Activated CD8-positive, alpha-beta memory T cell treated with anti-CD3 and anti-CD28 coated beads, Interleukin-2, amount 50 U/mL, for 4 hours (primary cell): ENCODE measurements around the gene C22orf39.

Source experiments
- DNase-seq: peaks from one replicate; pipeline ENCODE4 v3.0.0-alpha.2; 2020

The C22orf39 gene, protein sequence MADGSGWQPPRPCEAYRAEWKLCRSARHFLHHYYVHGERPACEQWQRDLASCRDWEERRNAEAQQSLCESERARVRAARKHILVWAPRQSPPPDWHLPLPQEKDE

DNA sequence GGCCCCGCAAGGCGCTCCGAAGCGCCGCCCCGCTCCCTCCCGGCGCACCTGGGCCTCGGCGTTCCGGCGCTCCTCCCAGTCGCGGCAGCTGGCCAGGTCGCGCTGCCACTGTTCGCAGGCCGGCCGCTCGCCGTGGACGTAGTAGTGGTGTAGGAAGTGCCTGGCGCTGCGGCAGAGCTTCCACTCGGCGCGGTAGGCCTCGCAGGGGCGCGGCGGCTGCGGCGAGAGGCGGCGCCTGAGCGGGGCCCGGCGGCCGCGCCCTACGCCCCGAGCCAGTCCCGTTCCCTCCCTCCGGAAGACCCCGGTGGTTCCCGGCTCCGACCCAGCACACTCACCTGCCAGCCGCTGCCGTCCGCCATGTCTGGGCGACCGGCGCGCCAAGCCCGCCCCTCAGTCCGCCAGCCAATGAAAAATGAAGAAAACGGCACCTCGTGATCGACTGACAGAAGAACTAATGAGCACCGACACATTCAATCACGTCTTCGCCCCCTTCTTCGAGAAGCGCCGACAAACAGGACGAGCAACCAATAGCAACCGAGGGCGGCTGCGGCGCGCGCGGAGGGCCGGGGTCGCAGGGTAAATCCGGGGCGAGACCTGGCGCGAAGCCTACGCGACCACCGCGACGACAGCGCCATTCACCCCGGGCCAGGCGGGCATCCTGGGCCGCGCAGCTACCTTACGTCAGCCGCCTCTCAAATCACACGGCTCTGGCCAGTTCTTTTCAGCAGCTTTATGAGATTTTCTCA lies at the start of gene C22orf39:
TSS of gene C22orf39 (minus strand) at position 382 of the 746 bp plus-strand sequence. CDS start at position 359, 23 bp downstream.
- peak; percentile 84 for DNase-seq

DNA sequence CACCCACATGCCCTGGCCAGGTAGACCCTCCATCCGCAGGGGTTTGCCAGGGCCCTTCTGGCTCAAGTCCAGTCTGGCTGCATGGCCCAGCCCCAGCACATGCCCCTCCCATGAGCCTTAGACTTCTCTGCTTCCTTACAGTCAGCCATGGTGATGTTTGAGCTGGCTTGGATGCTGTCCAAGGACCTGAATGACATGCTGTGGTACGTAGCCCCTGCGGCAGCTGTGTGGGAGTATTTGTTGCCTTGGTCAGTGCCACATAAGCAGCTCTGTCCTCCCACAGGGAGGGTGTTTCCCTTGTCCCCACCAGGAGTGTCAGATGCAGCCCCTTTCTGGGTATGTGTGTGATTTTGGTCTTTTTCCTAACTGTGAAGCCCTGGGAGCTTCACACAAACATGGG lies 49.7 kb upstream of the C22orf39 start:
- DNase-seq: no peak

DNA sequence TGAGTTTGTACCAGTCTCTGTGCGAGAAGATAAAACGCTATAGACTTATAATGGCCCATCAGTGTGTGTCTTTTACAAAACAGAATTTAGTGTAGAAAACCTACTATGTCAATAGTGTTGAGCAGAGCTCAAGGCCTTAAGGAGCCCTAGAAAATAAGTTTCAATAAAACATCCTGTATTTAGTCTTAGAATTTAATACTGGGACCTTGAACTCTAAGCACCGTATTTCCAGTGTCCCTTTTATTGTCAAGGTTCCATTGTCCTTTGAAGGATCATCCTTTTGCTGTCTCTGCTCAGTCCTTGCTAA lies 48.8 kb upstream of the C22orf39 start:
- DNase-seq: no peak

DNA sequence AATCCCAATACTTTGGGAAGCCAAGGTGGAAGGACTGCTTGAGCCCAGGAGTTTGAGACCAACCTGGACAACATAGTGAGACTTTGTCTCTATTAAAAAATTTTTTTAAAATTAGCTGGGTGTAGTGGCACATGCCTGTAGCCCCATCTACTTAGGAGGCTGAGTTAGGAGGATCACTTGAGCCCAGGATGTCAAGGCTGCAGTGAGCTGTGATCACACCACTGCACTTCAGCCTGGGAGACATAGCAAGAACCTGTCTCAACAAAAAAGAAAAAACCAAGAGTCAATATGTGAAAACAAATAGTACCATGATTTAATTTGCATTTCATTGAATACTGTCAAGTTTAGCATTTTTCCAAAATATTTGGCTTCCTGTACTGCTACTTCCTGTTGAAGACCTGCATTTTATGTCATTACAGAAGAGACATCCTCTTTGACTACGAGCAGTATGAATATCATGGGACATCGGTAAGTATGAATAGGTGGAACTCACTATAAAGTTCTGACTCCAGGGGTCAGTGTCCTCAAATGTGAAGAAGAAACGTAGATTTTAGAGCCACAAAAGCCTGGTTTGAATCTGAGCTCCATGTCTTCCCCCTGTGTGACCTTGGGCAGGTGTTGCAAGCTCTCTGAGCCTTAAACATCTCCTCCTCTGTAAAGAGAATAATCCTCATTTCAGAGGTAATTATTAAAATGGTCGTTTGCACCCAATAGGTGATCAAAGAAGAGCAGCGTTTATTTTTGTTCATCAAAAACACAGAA lies 48.2 kb upstream of the C22orf39 start:
- DNase-seq: no peak

DNA sequence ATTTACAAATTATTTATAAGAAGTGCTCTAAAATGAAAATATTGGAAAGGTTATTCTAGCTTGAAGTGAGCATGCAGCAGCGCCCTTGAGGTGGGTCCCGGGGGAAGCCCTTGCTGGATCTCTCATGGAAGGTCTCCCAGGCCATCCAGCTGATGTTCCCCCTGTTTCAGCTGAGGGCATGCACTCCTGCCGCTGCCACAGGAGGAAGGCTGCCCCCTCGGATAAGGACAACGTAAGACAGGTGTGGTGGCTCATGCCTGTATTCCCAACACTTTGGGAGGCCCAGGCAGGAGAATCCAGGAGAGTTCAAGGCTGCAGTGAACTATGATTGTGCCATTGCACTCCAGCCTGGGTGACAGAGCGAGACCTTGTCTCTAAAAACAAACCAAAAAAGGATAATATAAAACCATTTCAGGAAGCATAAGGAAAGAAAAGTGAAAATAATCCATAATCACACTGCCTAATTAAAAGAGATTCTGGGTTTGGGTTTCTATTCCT lies 47.2 kb upstream of the C22orf39 start:
- DNase-seq: no peak

DNA sequence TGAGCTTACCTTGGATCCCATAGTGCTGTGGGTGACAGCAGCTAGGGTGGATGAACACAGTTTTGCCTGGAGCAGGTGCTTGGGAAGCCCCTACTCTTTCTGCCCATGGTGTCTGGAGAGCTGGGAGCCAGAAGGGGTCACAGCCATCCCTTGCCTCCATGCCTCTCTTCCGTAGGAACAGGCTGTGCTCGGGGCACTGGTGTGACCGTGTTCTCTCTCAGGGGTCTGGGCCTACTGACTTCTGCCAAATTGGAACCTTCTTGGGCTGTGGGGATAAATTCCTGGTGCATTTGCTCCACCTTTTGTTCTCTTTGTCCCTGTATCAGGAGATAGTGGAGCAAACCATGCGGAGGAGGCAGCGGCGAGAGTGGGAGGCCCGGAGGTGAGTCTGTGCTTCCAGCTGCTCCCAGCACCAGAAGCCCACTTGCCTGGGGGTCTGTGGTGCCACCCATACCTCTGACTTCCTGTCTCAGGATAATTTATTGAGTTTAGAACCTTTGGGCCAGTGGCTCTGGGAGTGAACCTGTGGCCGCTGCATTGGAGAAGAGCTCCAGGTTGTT lies 46.6 kb upstream of the C22orf39 start:
- DNase-seq: no peak

DNA sequence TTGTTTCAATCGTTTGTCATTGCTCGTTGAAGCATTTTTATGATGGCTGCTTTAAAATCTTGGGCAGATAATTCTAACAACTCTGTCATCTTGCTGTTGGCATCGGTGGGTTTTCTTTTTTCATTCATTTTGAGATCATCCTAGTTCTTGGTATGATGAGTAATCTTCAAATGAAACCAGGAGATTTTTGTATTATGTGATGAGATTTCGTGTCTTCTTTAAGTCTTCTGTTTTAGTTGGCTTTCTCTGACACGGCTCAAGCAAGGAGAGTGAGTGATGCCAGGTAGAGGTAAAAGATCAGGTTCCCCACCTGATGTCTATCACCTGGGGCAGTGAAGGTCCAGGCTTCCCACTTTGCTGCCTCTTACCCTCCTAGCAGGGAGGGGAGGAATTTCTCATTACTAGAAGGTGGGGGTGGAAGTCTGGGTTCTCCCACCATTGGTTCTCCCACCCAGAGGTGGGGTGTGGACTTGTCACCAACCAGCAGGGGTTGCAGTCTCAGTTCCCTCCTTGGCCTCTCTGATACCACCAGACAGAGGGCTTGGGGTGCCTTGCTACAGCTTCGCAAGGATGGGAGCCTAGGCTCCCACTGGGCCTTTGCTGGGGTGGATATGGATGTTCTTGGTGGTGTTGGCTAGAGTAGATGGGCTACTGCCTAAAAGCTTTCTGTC lies 45.1 kb upstream of the C22orf39 start:
- no peak for DNase-seq

DNA sequence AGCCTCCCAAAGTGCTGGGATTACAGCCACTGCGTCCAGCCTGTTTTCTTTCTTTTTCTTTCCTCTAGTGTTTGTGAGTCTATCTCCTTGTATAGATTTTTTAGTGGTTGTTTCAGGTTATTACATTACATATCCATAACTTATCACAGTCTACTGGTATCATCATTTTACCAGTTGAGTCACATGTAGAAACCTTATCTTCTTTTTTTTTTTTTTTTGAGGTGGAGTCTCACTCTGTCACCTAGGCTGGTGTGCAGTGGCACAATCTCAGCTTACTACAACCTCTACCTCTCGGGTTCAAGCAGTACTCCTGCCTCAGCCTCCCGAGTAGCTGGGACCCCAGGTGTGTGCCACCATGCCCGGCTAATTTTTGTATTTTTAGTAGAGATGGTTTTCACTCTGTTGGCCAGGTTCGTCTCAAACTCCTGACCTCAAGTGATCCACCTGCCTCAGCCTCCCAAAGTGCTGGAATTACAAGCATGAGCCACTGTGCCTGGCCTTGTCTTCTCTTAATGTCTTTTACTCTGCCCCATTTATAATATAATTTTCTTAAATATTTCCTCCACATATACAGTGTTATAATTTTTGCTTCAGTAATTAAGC lies 43.2 kb upstream of the C22orf39 start:
- DNase-seq: no peak

DNA sequence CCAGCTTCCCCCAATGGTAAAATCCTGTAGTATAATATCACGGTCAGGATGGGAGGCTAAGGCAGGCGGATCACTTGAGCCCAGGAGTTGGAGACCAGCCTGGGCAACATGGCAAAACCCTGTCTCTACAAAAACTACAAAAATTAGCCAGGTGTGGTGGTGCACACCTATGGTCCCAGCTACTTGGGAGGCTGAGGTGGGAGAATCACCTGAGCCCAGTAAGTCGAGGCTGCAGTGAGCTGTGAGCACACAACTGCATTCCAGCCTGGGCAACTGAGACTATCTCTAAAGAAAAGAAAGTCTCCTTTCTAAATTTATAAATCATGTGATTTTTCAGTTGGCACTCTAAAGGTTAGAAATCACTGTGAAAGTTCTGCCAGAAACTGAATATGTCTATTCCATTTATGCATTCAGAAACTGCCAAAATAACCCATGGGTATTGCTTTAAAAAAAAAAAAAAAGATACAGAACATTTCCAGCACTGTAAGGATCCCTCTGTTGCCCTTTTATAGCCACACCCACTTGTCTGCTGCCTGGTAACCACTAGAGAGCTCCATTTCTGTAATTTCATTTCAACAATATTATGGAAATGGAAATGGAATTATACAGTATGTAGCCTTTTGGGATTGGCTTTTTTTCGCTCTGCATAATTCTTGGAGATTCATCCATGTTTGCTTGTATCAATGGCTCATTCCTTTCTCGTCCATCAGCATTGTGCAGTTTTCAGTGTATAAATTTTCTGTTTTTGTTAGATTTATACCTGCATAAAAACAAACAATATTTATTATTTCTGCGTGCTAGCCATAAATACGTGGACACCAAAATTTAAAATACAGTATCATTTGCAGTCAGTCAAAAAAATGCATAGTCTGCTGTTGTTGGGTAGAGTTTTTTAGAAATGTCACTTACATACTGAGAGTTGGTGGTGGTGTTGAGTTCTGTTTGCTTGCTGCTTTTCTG lies 41.7 kb upstream of the C22orf39 start:
- DNase-seq: no peak

DNA sequence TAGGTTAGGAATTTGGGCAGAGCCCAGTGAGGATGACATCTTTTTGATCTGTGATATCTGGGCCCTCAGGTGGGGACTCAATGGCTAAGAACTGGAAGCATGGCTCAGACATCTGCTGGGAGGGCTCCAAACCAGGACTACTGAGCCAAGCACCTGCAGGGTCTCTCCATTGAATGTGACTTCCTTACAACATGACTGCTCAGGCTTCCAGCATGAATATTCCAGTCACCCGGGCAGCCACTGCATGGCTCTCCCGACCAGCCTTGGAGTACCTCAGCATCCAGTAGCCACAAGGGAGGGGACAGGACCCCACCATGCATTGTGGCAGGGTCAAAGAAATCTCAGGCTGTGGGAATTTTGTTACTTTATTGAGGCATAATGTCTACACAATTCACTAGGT lies 40.8 kb upstream of the C22orf39 start:
- DNase-seq: no peak

DNA sequence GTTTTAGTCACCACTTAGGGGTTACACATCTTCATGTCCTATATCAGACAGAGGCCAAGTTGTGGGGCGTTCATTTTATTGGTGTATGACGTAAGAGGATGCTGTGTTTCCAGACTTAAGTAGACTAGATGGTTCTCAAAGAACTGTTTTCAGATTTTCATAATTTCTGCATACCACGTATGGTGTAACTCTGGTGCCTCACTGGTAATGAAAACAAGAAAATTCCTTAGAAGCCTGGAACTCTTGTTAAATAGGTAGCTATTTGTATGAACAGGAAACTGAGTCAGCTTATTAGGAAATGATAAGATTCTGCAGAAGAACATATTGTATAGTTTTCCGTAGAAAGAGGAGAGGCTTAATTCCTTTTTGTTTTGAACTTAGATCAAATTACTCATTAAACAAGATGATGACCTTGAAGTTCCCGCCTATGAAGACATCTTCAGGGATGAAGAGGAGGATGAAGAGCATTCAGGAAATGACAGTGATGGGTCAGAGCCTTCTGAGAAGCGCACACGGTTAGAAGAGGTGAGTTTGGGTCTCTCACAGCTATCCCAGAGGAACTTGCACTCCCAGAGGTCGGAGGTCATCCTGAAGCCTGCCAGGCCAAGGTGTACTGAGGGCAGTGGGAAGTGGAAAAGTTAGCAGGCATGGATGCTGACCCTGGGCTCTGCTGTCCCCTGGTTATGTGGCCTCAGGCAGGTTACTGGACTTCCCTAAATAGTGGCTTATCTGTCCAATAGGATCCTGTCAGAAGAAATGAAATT lies 36.2 kb upstream of the C22orf39 start:
- DNase-seq: no peak

DNA sequence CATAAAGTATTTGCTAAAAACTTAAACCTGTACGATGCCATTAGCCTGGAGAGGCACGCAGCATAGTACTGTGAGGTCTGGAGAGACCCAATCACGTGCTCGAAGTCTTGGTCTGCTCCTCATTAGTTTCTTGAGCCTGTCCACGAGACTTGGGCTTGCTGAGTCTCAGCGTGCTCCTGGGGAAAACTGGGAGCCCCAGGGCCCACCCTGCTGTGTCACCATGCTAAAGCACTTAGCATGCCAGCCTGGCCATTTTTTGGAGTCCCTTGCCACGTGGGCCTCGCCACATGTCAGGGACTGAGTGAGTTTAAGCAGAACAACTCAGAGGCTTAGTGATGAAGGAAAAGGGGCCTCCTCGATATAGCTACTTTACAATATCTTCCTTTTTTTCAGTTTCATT lies 34.8 kb upstream of the C22orf39 start:
- DNase-seq: no peak

DNA sequence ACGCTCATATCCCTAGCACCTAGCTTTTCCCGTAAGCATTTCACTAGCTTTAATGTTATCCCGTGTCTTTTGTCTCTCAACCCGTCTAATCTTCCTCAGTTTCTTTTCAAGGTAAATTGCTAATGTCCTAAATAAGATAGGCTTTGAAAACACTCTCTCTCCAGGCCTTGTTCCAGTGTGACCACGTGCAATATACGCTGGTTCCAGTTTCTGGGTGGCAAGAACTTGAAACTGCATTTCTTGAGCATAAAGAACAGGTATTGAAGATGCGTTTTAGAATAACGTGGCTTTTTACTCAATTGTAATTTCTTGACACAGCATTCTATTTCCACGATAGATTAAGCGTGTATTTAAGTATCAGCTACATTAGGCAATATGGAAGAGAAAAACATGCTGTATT lies 33.3 kb upstream of the C22orf39 start:
- DNase-seq: no peak

DNA sequence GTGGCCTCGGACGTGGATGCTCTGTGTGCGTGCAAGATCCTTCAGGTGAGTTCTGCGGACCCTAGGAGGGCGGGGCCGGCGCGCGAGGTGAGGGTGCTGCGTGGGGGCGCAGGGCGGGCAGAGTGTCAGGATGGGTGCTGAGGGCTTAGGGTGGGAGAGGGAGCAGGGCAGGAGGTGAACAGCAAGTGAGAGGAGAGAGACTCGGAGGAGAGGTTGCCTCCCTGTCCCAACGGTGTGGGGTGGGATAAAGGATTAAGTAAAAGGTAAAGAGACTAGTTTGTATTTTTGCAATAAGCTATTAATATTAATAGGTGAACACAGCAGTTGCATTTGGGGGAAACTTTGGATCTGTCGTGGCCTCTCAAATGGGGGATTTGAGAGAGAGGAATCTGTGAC lies 32.7 kb upstream of the C22orf39 start:
- no peak for DNase-seq

DNA sequence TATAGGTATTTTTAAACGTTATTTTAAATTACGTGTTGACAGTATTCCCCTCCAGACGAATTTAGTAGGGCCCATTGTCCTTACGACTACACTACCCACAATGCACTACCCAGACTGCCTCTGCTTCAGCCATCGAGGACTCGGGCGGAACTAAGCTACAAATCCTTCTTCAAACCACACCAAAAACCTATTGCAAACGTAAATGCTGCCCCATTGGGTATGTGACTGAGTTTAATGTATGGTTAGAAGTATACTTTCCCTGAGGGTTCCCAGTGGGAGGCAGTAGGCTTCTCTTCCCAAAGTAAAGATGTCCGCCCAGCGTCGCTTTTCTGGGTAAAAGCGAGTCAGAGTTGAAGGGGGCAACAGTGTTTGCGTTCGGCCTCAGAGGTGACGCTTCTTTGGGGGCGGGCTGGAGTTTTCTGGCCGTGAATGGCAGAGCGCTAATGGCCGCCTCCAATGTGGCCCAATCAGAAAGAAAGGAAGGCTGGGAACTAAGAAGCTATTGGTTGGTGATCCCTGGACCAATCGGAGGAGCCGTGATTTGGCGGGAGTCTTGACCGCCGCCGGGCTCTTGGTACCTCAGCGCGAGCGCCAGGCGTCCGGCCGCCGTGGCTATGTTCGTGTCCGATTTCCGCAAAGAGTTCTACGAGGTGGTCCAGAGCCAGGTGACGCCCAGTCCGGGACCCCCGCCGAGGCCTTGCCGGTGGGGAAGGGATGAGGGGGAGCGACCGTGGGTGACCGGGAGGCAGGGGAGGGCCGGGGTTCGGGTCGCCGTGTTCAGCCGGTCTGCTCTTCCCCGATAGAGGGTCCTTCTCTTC lies 32.1 kb upstream of the C22orf39 start, which contains the start of gene CDC45:
TSS of gene CDC45 (plus strand) at position 566 of the 818 bp plus-strand sequence. CDS start at position 615, 49 bp downstream.
- peak; percentile 92 for DNase-seq

DNA sequence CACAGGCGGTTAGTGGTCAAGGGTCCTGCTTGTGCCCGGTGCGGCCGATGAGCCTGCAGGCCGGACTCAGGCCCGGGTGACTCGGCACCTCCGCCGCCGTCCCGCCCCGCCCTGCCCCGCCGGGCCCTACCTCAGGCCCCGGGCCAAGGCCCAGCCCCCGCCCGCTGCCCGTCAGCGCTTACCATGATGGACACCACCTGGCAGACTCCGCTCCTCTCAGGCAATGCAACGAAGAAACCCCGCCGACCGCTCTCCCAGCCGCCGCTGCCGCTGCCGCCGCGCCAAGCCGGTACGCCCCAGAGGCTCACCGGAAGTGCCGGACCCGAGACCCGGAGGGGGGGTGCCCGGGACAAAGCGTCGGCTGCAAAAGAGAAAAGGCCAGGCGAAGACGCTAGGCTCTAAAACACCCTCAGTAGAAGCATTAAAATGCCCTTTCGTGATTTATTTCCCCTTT lies 31.4 kb upstream of the C22orf39 start, which contains the start of gene UFD1:
TSS of gene UFD1 (minus strand) at position 293 of the 454 bp plus-strand sequence. CDS start at position 185, 108 bp downstream.
- peak; percentile 74 for DNase-seq

DNA sequence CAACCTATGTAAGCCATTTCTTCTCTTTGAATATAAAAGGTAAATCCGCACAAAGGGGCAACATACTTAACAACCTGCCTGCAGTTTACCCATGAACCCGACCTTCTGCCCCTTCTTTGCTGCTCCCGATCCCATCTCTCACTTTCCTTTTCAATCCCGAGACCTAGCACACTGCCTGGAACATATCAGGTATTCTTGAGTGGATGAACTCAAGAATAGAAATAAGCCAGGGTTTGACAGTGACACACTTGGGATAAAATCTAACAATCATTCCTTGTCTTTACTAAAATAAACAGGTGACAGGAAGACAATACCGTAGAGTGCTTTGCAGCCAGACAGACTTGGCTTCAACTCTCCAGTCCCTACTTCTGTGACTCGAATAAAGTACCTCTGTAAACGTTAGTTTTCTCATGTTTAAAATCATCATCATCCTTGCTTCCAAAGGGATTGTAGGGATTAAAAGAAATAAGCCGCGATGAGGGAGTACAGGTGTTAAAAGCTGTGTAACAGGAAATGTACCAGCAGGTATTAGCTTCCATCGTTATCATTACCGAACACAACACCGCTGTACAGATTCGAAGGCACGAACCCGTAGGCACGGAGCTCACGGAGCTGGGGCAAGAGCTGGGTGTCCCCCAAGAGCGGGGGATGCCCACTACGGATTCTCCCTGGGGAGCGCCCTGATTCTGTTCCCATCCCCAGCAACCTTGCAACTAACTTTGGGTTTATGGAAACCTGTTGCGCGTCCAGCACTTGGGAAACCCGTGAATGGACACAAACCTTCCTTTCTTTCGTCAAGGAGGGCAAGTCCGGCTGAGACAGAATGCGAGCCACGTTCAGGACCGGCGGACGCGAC lies 30.8 kb upstream of the C22orf39 start:
- no peak for DNase-seq

DNA sequence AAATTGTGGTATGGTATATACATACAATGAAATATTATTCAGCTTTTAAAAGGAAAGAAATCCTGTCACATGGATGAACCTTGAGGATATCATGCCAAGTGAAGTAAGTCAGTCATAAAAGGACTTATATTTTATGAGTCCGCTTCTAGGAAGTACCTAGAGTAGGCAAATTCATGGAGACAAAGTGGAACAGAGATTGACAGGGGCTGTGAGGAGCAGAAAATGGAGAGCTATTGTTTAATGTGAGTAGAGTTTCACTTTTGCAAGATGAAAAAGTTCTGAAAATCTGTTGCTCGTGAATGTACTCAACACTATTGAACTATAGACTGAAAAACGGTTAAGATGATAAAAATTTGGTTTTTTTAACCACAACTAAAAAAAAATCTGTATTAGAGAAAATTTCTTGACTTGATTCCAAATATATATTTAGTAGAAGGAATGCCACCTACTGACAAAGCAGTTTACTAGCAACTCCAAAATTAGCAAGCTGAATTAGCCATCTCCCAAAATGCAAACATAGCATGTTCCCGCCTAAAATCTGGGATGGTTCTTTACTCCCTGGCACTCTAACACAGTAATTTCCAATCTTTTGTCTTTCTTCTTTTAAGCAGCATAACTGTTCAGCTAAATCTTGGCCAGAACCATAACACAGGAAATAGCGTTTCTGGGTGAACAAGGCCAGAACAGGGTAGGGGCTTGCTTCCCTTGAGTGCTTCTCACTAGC lies 30.0 kb upstream of the C22orf39 start:
- no peak for DNase-seq
